OCI-LY3 (cell line): ENCODE results near the gene NOB1.
A peak's percentile ranks its signal among the peaks of the same experiment; 100 is the strongest.
"Not testable (repeated sequence)": the region's sequence is repeated elsewhere in the genome, so short reads cannot be mapped to it uniquely, and the experiment has no call there.

Source experiments
- H2AFZ ChIP-seq: fragments of 200-600, 300-600 bp; shearing (Covaris generic); 2 replicates; pipeline ENCODE4 v1.6.0; 2014; ENCODE audit warnings: antibody characterized with exemption, low read depth, low read length
- H3K27ac ChIP-seq: fragments of 200-600, 300-600 bp; sonication (generic); 2 replicates; pipeline ENCODE4 v1.5.1; 2014; ENCODE audit warnings: mild to moderate bottlenecking, low read length, moderate library complexity, mixed read lengths
- H3K27me3 ChIP-seq: fragments of 200-600, 300-600 bp; sonication (generic); 2 replicates; pipeline ENCODE4 v1.6.1; 2014; ENCODE audit warnings: low read depth, low read length, mixed read lengths
- H3K36me3 ChIP-seq: fragments of 200-600, 300-600 bp; sonication (generic); replicated peaks from 2 replicates; pipeline ENCODE3; 2014; ENCODE audit warnings: low read depth, low read length, mixed read lengths
- H3K4me1 ChIP-seq: fragments of 300-600, 200-600 bp; sonication (generic); 2 replicates; pipeline ENCODE4 v1.6.1; 2014; ENCODE audit warnings: low read length, mixed read lengths
- H3K4me2 ChIP-seq: fragments of 200-600, 300-600 bp; sonication (generic); 2 replicates; pipeline ENCODE4 v1.6.1; 2014; ENCODE audit warnings: low read length, mixed read lengths
- H3K4me3 ChIP-seq: fragments of 300-600, 200-600 bp; sonication (generic); 2 replicates; pipeline ENCODE4 v1.5.1; 2014; ENCODE audit warnings: antibody characterized with exemption, mild to moderate bottlenecking, low read length, moderate library complexity
- H3K79me2 ChIP-seq: fragments of 300-600, 200-600 bp; shearing (Covaris generic); 2 replicates; pipeline ENCODE4 v1.6.1; 2014; ENCODE audit warnings: mild to moderate bottlenecking, low read length, mixed read lengths
- H3K9ac ChIP-seq: fragments of 300-600, 200-600 bp; shearing (Covaris generic); 2 replicates; pipeline ENCODE4 v1.6.0; 2014; ENCODE audit warnings: mild to moderate bottlenecking, low read length, moderate library complexity
- H3K9me3 ChIP-seq: fragments of 200-600, 300-600 bp; shearing (Covaris generic); 2 replicates; pipeline ENCODE4 v1.6.1; 2014; ENCODE audit warnings: low read length, mixed read lengths; ENCODE audit not compliant: insufficient read depth
- H4K20me1 ChIP-seq: fragments of 200-600, 300-600 bp; sonication (generic); 2 replicates; pipeline ENCODE4 v1.6.1; 2016; ENCODE audit warnings: low read length, mixed read lengths; ENCODE audit not compliant: insufficient read depth
- CTCF ChIP-seq: fragments of 200-600, 300-600 bp; sonication (generic); IDR thresholded peaks from 2 replicates; pipeline ENCODE4 v1.5.1; 2014; ENCODE audit warnings: antibody characterized with exemption, low read length, low read depth
- EZH2phosphoT487 ChIP-seq: fragments of 200-600 bp; shearing (Covaris generic); IDR thresholded peaks from 2 replicates; pipeline ENCODE4 v1.6.1; 2018; ENCODE audit warnings: antibody characterized with exemption, mixed run types, low read depth

Gene NOB1

GRCh38 chr16:69796285-69797118 is 41.8 kb upstream of the NOB1 start:
- Histone ChIP-seq H3K4me3 (0 out of 2 replicates have a peak overlapping the region, but pooled peaks have one; percentile 15), H3K4me1 (no peaks in the 10 kb centered on the region), H3K27me3 (no peaks in the 10 kb centered on the region), H3K27ac (no peak overlapping the region), H4K20me1 (0 out of 2 replicates have a peak, but pooled peaks cover 6% of the 10 kb centered on the region), H3K9me3 (no peaks in the 10 kb centered on the region), H3K4me2 (peak overlapping the region; percentile 51), H3K9ac (no peak overlapping the region), H3K36me3 (no peaks in the 10 kb centered on the region), H3K79me2 (no peaks in the 10 kb centered on the region), H2AFZ (no peak overlapping the region)
- TF ChIP-seq EZH2phosphoT487 (no peak), CTCF (peak; percentile 88)

- no peak overlapping the region for H3K9ac ChIP-seq
- H4K20me1 ChIP-seq = 0 out of 2 replicates have a peak, but pooled peaks cover 6% of the 10 kb centered on the region
Measured at GRCh38 chr16:69794486-69794885, 39.8 kb upstream of the NOB1 start.

GRCh38 chr16:69793526-69793925 is 38.8 kb upstream of the NOB1 start:
- H2AFZ ChIP-seq = no peak overlapping the region
- H3K79me2 ChIP-seq = no peaks in the 10 kb centered on the region
- H3K9ac ChIP-seq = no peak overlapping the region
- no peaks in the 10 kb centered on the region for H3K27me3 ChIP-seq
- H3K4me2 ChIP-seq = no peak overlapping the region
- TF ChIP-seq EZH2phosphoT487 (no peak), CTCF (no peak)
- H3K4me1 ChIP-seq = no peaks in the 10 kb centered on the region
- H3K9me3 ChIP-seq = no peaks in the 10 kb centered on the region
- no peaks in the 10 kb centered on the region for H3K36me3 ChIP-seq
- no peak overlapping the region for H3K27ac ChIP-seq
- 0 out of 2 replicates have a peak, but pooled peaks cover 6% of the 10 kb centered on the region for H4K20me1 ChIP-seq
- no peak overlapping the region for H3K4me3 ChIP-seq

More at GRCh38 chr16:69794486-69794885, 39.8 kb upstream of the NOB1 start:
- Histone ChIP-seq H3K9me3 (no peaks in the 10 kb centered on the region), H3K27ac (no peak overlapping the region), H3K79me2 (no peaks in the 10 kb centered on the region), H3K36me3 (no peaks in the 10 kb centered on the region), H3K4me3 (no peak overlapping the region), H3K4me1 (no peaks in the 10 kb centered on the region), H3K4me2 (no peak overlapping the region), H2AFZ (no peak overlapping the region), H3K27me3 (no peaks in the 10 kb centered on the region)
- no peak for TF ChIP-seq CTCF
- TF ChIP-seq EZH2phosphoT487 = no peak

GRCh38 chr16:69791391-69791847 is 36.7 kb upstream of the NOB1 start:
- H3K79me2 ChIP-seq, H3K4me1 ChIP-seq, H3K27ac ChIP-seq, H4K20me1 ChIP-seq, H3K4me3 ChIP-seq, H3K36me3 ChIP-seq, H3K27me3 ChIP-seq, H3K9me3 ChIP-seq, H3K4me2 ChIP-seq, H3K9ac ChIP-seq, H2AFZ ChIP-seq: not testable (repeated sequence)
